HepG2 (cell line): Measurements from ENCODE around the gene NFKBIA. TPM values are rescaled to one million over a fixed set of nuclear protein-coding genes. Genes with fewer than 3 reads are reported as not detected.

Experiments used
- CBX1 ChIP-seq: IDR thresholded peaks from one replicate; pipeline ENCODE4 v1.6.1; 2016; ENCODE audit warnings: antibody characterized with exemption, low read depth
- FOXA3 ChIP-seq: IDR thresholded peaks from 2 replicates; pipeline ENCODE4 v1.6.1; 2016; ENCODE audit warnings: missing genetic modification reagents, missing compliant biosample characterization
- FOXP1 ChIP-seq, 2 experiments: fragments of 450-650 bp in 1 of 2; IDR thresholded peaks; 2 replicates each; pipeline ENCODE4 v1.6.1; 2017 to 2018; ENCODE audit warnings: antibody characterized with exemption in 1 of 2
- HIVEP1 ChIP-seq: sonication (generic); formaldehyde crosslinking; IDR thresholded peaks from 2 replicates; pipeline ENCODE4 v1.4.0; 2020; ENCODE audit warnings: mild to moderate bottlenecking, missing genetic modification reagents
- NCOR1 ChIP-seq: fragments of 200-600 bp; sonication (generic); IDR thresholded peaks from 2 replicates; pipeline ENCODE4 v1.7.0; 2017; ENCODE audit warnings: antibody characterized with exemption, low read length, borderline replicate concordance
- NFKBIZ ChIP-seq: IDR thresholded peaks from 2 replicates; pipeline ENCODE4 v1.6.1; 2018; ENCODE audit warnings: missing genetic modification reagents, missing compliant biosample characterization
- NR1H2 ChIP-seq: sonication (generic); formaldehyde crosslinking; IDR thresholded peaks from 2 replicates; pipeline ENCODE4 v1.8.1; 2022; ENCODE audit warnings: low read depth, missing genetic modification reagents, borderline replicate concordance
- RBM39 ChIP-seq: fragments of 200-400 bp; formaldehyde crosslinking; IDR thresholded peaks from one replicate; pipeline ENCODE4 v1.6.1; 2018; ENCODE audit warnings: antibody characterized with exemption, mild to moderate bottlenecking, low read depth, low read length; ENCODE audit not compliant: poor library complexity, severe bottlenecking
- SNRNP70 ChIP-seq: fragments of 200-400 bp; formaldehyde crosslinking; IDR thresholded peaks from 2 replicates; pipeline ENCODE4 v1.6.1; 2017; ENCODE audit warnings: mild to moderate bottlenecking, low read depth, low read length, moderate library complexity
- SP5 ChIP-seq: IDR thresholded peaks from 2 replicates; pipeline ENCODE4 v1.6.1; 2016; ENCODE audit warnings: low read depth, borderline replicate concordance
- ZKSCAN8 ChIP-seq: IDR thresholded peaks from 2 replicates; pipeline ENCODE4 v1.6.1; 2016; ENCODE audit warnings: borderline replicate concordance, missing genetic modification reagents, missing compliant biosample characterization
- ZNF136 ChIP-seq: sonication (generic); formaldehyde crosslinking; IDR thresholded peaks from 2 replicates; pipeline ENCODE4 v1.8.1; 2022; ENCODE audit warnings: low read depth, mild to moderate bottlenecking, moderate library complexity, missing genetic modification reagents
- ZNF138 ChIP-seq: sonication (generic); formaldehyde crosslinking; IDR thresholded peaks from 2 replicates; pipeline ENCODE4 v1.5.0; 2020; ENCODE audit warnings: mild to moderate bottlenecking, low read depth, missing genetic modification reagents
- ZNF501 ChIP-seq: sonication (generic); formaldehyde crosslinking; IDR thresholded peaks from 2 replicates; pipeline ENCODE4 v1.5.1; 2020; ENCODE audit warnings: mild to moderate bottlenecking, moderate library complexity, missing genetic modification reagents
- ZNF737 ChIP-seq: sonication (generic); formaldehyde crosslinking; IDR thresholded peaks from 2 replicates; pipeline ENCODE4 v1.5.0; 2020; ENCODE audit warnings: missing genetic modification reagents, mild to moderate bottlenecking, borderline replicate concordance
- polyA plus RNA-seq, 8 experiments: library from polyadenylated mRNA; depleted of rRNA in 3 of 8; stranded (reverse) in 7 of 8; unstranded in 1 of 8; fragments of >200 nt; fragmentation: Illumina TruSeq in 4 of 8; extraction: Trizol in 4 of 8; gene quantifications; 2 replicates each; pipeline versions ENCODE4 v1.2.1 to v1.2.3, GENCODE V29; 2011 to 2016; ENCODE audit warnings: low read depth in 4 of 8, missing spikeins in 1 of 8, mixed read lengths in 1 of 8; ENCODE audit not compliant: insufficient read depth in 1 of 8
- total RNA-seq, 5 experiments: library from RNA; depleted of rRNA; stranded (reverse); fragments of >200 nt; fragmentation: Illumina TruSeq; extraction: Trizol; gene quantifications; 2 replicates each; pipeline ENCODE4 v1.2.3, GENCODE V29; 2016; ENCODE audit warnings: low read depth in 1 of 5
- TF ChIP-seq, protein P1 (sequence below): sonication (generic); formaldehyde crosslinking; conservative IDR thresholded peaks from 2 replicates; pipeline ENCODE4 v1.4.0; 2020; ENCODE audit warnings: missing genetic modification reagents
- TF ChIP-seq, protein P2 (sequence below): sonication (generic); formaldehyde crosslinking; IDR thresholded peaks from 2 replicates; pipeline ENCODE4 v1.4.0; 2020; ENCODE audit warnings: missing genetic modification reagents
- TF ChIP-seq, protein P3 (sequence below): sonication (generic); formaldehyde crosslinking; IDR thresholded peaks from 2 replicates; pipeline ENCODE4 v1.5.1; 2020; ENCODE audit warnings: mild to moderate bottlenecking, moderate library complexity, missing genetic modification reagents
- TF ChIP-seq, protein P4 (sequence below): sonication (generic); formaldehyde crosslinking; IDR thresholded peaks from 2 replicates; pipeline ENCODE4 v1.9.0; 2021; ENCODE audit warnings: missing genetic modification reagents, borderline replicate concordance
- TF ChIP-seq, protein P5 (sequence below): sonication (generic); formaldehyde crosslinking; IDR thresholded peaks from 2 replicates; pipeline ENCODE4 v1.5.0; 2020; ENCODE audit warnings: missing genetic modification reagents

NFKBIA gene
- total and polyA plus RNA-seq, 2 of the 13 experiments (the other 11 are each of a cell fraction or from before 2014, with no cell fraction given) = 197 to 319 TPM

DNA sequence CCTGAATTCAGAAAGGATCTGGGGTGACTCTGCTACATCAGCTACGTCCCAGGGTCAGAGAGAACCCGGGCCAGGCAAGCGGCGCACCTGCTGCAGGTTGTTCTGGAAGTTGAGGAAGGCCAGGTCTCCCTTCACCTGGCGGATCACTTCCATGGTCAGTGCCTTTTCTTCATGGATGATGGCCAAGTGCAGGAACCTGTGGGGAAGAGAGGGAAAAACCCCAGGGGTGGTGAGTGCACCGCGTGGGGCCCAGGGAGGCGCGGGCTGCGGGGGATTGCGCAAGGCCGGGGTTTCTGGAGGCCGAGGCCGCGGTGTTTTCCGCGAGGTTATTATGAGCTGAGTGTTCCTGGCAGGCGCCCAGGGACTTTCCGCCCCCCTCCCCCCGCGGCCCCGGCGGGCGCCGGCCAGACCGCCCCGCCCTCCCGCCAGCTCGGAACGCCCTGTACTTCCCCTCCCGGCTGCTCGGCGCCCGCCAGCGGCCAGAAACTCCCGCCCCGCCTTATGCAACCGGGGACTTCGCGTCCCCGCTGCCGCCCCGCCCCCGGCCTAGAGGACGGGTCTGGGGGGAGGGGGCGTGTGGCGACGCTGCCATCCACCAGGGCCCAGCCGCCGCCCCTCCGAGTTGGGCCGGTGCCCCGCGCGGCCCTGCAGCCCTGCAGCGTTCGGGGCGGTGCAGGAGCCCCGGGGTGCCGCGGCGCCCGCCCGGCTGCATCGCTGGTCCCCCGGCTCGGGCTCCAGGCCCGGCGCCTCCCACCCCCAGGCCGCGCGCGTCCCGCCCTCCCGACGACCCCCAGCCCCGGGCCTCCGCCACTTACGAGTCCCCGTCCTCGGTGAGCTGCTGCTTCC, 723 bp downstream of the NFKBIA start (continued):
- TF ChIP-seq, protein P1, sequence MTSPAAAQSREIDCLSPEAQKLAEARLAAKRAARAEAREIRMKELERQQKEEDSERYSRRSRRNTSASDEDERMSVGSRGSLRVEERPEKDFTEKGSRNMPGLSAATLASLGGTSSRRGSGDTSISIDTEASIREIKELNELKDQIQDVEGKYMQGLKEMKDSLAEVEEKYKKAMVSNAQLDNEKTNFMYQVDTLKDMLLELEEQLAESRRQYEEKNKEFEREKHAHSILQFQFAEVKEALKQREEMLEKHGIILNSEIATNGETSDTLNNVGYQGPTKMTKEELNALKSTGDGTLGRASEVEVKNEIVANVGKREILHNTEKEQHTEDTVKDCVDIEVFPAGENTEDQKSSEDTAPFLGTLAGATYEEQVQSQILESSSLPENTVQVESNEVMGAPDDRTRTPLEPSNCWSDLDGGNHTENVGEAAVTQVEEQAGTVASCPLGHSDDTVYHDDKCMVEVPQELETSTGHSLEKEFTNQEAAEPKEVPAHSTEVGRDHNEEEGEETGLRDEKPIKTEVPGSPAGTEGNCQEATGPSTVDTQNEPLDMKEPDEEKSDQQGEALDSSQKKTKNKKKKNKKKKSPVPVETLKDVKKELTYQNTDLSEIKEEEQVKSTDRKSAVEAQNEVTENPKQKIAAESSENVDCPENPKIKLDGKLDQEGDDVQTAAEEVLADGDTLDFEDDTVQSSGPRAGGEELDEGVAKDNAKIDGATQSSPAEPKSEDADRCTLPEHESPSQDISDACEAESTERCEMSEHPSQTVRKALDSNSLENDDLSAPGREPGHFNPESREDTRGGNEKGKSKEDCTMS (CRISPR knock-in tag) = 0 out of 2 replicates have a peak, but pooled peaks have one; percentile 62
- TF ChIP-seq, protein P2, sequence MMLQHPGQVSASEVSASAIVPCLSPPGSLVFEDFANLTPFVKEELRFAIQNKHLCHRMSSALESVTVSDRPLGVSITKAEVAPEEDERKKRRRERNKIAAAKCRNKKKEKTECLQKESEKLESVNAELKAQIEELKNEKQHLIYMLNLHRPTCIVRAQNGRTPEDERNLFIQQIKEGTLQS (CRISPR knock-in tag) = peak; percentile 67
- TF ChIP-seq NCOR1 (peak; percentile 97; the same call in 1 of the 2 replicates), RBM39 (peak; percentile 95), ZNF501 (CRISPR knock-in tag) (peak; percentile 89; the same call in 1 of the 2 replicates), ZNF737 (no peak), ZKSCAN8 (CRISPR knock-in tag) (peak; percentile 98), ZNF138 (CRISPR knock-in tag) (peak; percentile 89), ZNF136 (CRISPR knock-in tag) (peak; percentile 98), HIVEP1 (CRISPR knock-in tag) (peak; percentile 100), FOXA3 (CRISPR knock-in tag) (peak; percentile 92), SP5 (CRISPR knock-in tag) (peak; percentile 99), NR1H2 (CRISPR knock-in tag) (peak; percentile 97), SNRNP70 (no peak), CBX1 (peak; percentile 98), FOXP1 (IDR thresholded peaks at IDR 0.05) (no peak), FOXP1 (CRISPR knock-in tag; IDR thresholded peaks at IDR 0.05) (peak; percentile 89), NFKBIZ (CRISPR knock-in tag) (peak; percentile 100)
- TF ChIP-seq, protein P3, sequence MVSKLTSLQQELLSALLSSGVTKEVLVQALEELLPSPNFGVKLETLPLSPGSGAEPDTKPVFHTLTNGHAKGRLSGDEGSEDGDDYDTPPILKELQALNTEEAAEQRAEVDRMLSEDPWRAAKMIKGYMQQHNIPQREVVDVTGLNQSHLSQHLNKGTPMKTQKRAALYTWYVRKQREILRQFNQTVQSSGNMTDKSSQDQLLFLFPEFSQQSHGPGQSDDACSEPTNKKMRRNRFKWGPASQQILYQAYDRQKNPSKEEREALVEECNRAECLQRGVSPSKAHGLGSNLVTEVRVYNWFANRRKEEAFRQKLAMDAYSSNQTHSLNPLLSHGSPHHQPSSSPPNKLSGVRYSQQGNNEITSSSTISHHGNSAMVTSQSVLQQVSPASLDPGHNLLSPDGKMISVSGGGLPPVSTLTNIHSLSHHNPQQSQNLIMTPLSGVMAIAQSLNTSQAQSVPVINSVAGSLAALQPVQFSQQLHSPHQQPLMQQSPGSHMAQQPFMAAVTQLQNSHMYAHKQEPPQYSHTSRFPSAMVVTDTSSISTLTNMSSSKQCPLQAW (CRISPR knock-in tag) = peak; percentile 98
- TF ChIP-seq, protein P4, sequence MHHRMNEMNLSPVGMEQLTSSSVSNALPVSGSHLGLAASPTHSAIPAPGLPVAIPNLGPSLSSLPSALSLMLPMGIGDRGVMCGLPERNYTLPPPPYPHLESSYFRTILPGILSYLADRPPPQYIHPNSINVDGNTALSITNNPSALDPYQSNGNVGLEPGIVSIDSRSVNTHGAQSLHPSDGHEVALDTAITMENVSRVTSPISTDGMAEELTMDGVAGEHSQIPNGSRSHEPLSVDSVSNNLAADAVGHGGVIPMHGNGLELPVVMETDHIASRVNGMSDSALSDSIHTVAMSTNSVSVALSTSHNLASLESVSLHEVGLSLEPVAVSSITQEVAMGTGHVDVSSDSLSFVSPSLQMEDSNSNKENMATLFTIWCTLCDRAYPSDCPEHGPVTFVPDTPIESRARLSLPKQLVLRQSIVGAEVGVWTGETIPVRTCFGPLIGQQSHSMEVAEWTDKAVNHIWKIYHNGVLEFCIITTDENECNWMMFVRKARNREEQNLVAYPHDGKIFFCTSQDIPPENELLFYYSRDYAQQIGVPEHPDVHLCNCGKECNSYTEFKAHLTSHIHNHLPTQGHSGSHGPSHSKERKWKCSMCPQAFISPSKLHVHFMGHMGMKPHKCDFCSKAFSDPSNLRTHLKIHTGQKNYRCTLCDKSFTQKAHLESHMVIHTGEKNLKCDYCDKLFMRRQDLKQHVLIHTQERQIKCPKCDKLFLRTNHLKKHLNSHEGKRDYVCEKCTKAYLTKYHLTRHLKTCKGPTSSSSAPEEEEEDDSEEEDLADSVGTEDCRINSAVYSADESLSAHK (CRISPR knock-in tag) = peak; percentile 93
- TF ChIP-seq, protein P5, sequence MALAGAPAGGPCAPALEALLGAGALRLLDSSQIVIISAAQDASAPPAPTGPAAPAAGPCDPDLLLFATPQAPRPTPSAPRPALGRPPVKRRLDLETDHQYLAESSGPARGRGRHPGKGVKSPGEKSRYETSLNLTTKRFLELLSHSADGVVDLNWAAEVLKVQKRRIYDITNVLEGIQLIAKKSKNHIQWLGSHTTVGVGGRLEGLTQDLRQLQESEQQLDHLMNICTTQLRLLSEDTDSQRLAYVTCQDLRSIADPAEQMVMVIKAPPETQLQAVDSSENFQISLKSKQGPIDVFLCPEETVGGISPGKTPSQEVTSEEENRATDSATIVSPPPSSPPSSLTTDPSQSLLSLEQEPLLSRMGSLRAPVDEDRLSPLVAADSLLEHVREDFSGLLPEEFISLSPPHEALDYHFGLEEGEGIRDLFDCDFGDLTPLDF (CRISPR knock-in tag) = peak; percentile 89
